ENCODE measurements around the gene ECEL1.
A peak's percentile ranks its signal among the peaks of the same experiment; 100 is the strongest.
"Not testable (repeated sequence)": the region's sequence is repeated elsewhere in the genome, so short reads cannot be mapped to it uniquely, and the experiment has no call there.

The ECEL1 gene

GRCh38 chr2:232487385-232488096 is at the start of gene ECEL1:
Gene ECEL1 (minus strand): TSS chr2:232487834. CDS start chr2:232486653, 1,181 bp downstream.
- peak in 1 of 2 experiments; percentile 50 for DNase-seq

- DNase-seq, result peak; percentile 24 to 61
These were observed 49.4 kb upstream of the ECEL1 start for GRCh38 chr2:232537079-232537478.

- DNase-seq, result no peak
These were observed 48.3 kb upstream of the ECEL1 start for GRCh38 chr2:232535761-232536530.

- no peak for DNase-seq
These were observed 47.5 kb upstream of the ECEL1 start for GRCh38 chr2:232534940-232535651.

GRCh38 chr2:232533944-232534710 is 46.5 kb upstream of the ECEL1 start:
- no peak for DNase-seq

GRCh38 chr2:232532821-232533220 is 45.2 kb upstream of the ECEL1 start:
- not testable (repeated sequence) for DNase-seq

GRCh38 chr2:232532419-232532818 is 44.8 kb upstream of the ECEL1 start:
- no peak for DNase-seq

GRCh38 chr2:232530626-232531260 is 43.1 kb upstream of the ECEL1 start:
- no peak for DNase-seq

- DNase-seq, result no peak
These were observed 42.3 kb upstream of the ECEL1 start for GRCh38 chr2:232529806-232530547.

GRCh38 chr2:232528746-232529460 is 41.3 kb upstream of the ECEL1 start:
- DNase-seq, result no peak

- no peak for DNase-seq
These were observed 40.4 kb upstream of the ECEL1 start for GRCh38 chr2:232527905-232528470.

- DNase-seq, result no peak
These were observed 38.8 kb upstream of the ECEL1 start for GRCh38 chr2:232526372-232526941.

- DNase-seq, result peak; percentile 29 to 62
These were observed 38.2 kb upstream of the ECEL1 start, which contains the start of gene CHRND for GRCh38 chr2:232525791-232526371. Gene CHRND (plus strand): TSS chr2:232526160. CDS start chr2:232526216, 56 bp downstream.

GRCh38 chr2:232525199-232525598 is 37.6 kb upstream of the ECEL1 start:
- no peak for DNase-seq

GRCh38 chr2:232524771-232525170 is 37.1 kb upstream of the ECEL1 start:
- no peak for DNase-seq

- no peak for DNase-seq
These were observed 36.3 kb upstream of the ECEL1 start for GRCh38 chr2:232523682-232524597.

- no peak for DNase-seq
These were observed 35.7 kb upstream of the ECEL1 start for GRCh38 chr2:232523402-232523681.

GRCh38 chr2:232522623-232523401 is 35.2 kb upstream of the ECEL1 start:
- no peak for DNase-seq
